PC-3 (cell line): ENCODE data around the gene APOM.

ENCODE experiments used
- EZH2phosphoT487 ChIP-seq: fragments of 300-600 bp; sonication (generic); IDR thresholded peaks from 2 replicates; pipeline ENCODE4 v1.6.1; 2018; ENCODE audit warnings: mild to moderate bottlenecking, antibody characterized with exemption, low read length, borderline replicate concordance
- TF ChIP-seq, protein P1 (sequence below): fragments of 300-600 bp; sonication (generic); conservative IDR thresholded peaks from 2 replicates; pipeline ENCODE4 v1.5.1; 2017; ENCODE audit warnings: antibody characterized with exemption, low read depth, mild to moderate bottlenecking, low read length

- TF ChIP-seq, protein P1, sequence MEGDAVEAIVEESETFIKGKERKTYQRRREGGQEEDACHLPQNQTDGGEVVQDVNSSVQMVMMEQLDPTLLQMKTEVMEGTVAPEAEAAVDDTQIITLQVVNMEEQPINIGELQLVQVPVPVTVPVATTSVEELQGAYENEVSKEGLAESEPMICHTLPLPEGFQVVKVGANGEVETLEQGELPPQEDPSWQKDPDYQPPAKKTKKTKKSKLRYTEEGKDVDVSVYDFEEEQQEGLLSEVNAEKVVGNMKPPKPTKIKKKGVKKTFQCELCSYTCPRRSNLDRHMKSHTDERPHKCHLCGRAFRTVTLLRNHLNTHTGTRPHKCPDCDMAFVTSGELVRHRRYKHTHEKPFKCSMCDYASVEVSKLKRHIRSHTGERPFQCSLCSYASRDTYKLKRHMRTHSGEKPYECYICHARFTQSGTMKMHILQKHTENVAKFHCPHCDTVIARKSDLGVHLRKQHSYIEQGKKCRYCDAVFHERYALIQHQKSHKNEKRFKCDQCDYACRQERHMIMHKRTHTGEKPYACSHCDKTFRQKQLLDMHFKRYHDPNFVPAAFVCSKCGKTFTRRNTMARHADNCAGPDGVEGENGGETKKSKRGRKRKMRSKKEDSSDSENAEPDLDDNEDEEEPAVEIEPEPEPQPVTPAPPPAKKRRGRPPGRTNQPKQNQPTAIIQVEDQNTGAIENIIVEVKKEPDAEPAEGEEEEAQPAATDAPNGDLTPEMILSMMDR: 0 out of 2 replicates have a peak, but pooled peaks have one; percentile 11
- TF ChIP-seq EZH2phosphoT487: no peak
Observed at GRCh38 chr6:31643818-31644454, 11.8 kb upstream of the APOM start.
